HCT116 (cell line): ENCODE data around the gene DHRS4L2. TPM values are rescaled to one million over a fixed set of nuclear protein-coding genes. Genes with fewer than 3 reads are reported as not detected.

Source experiments
- ATAC-seq: fragments of 200-7000 bp; cut with Tn5 transposase; 2 replicates; pipeline ENCODE4 v1.9.1; 2020; ENCODE audit warnings: mild to moderate bottlenecking, moderate library complexity
- BruUV-seq: library from RNA; stranded (reverse); fragments of 400-500 nt; replicated peaks from 2 replicates; lab custom pipeline; 2021; lab: Mats Ljungman, UMichigan
- CTCF ChIA-PET: fragments of 300-600 bp; sonication (Branson Sonifier 250); formaldehyde crosslinking; loops from one replicate; lab custom pipeline; 2021; ENCODE audit warnings: antibody characterized with exemption; lab: Charles Lee
- POLR2A ChIA-PET: fragments of 300-600, 350-600 bp; sonication (Branson Sonifier 250); formaldehyde crosslinking; loops from one replicate; lab custom pipeline; 2021; ENCODE audit warnings: antibody characterized with exemption; lab: Charles Lee
- RAD21 ChIA-PET, 2 experiments: fragments of 300-600 bp; sonication (Branson Sonifier 250); formaldehyde crosslinking; loops; one replicate each; lab custom pipeline; 2023; ENCODE audit warnings: low total read pairs in 2 of 2; ENCODE audit not compliant: uncharacterized antibody in 2 of 2, unreplicated experiment in 2 of 2, low non-redundant PET in 1 of 2; lab: Charles Lee
- DNase-seq: peaks from one replicate; pipeline ENCODE4 v3.0.0-alpha.2; 2010; ENCODE audit warnings: low read depth, low spot score
- H2AFZ ChIP-seq: fragments of 200-600 bp; shearing (Covaris generic), sonication (generic); 2 replicates; pipeline ENCODE4 v1.6.1; 2017; ENCODE audit warnings: low read depth, mixed run types, mixed read lengths, antibody characterized with exemption, low read length; ENCODE audit not compliant: poor library complexity, severe bottlenecking
- H3K27ac ChIP-seq: 2 replicates; pipeline ENCODE4 v1.5.1; 2012; ENCODE audit warnings: low read depth, low read length
- H3K27me3 ChIP-seq: fragments of 200-600 bp; sonication (generic); 2 replicates; pipeline ENCODE4 v1.6.1; 2016; ENCODE audit warnings: mixed run types, low read length, mixed read lengths; ENCODE audit not compliant: insufficient read depth
- H3K36me3 ChIP-seq, 2 experiments: fragments of 200-500 bp in 1 of 2; fragments of 200-600 bp in 1 of 2; sonication (Bioruptor generic) in 1 of 2; sonication (generic) in 1 of 2; 2 replicates each; pipeline versions ENCODE4 v1.5.1 to v1.6.1; 2014 to 2016; ENCODE audit warnings: low read length in 2 of 2, inconsistent platforms in 1 of 2, mixed read lengths in 1 of 2, mixed run types in 1 of 2; ENCODE audit not compliant: insufficient read depth in 2 of 2, control insufficient read depth in 1 of 2
- H3K4me1 ChIP-seq, 2 experiments: fragments of 200-600 bp in 1 of 2; sonication (generic) in 1 of 2; 2 replicates each; pipeline versions ENCODE4 v1.5.1 to v1.6.1; 2012 to 2017; ENCODE audit warnings: low read length in 2 of 2, inconsistent platforms in 1 of 2, mild to moderate bottlenecking in 1 of 2, mixed read lengths in 1 of 2, mixed run types in 1 of 2, moderate library complexity in 1 of 2; ENCODE audit not compliant: insufficient read depth in 2 of 2, control insufficient read depth in 1 of 2
- H3K4me2 ChIP-seq: fragments of 200-600 bp; sonication (generic); 2 replicates; pipeline ENCODE4 v1.6.1; 2017; ENCODE audit warnings: mixed run types, low read length, mixed read lengths
- H3K4me3 ChIP-seq, 2 experiments: fragments of 200-600 bp in 1 of 2; sonication (generic) in 1 of 2; replicated peaks in 1 of 2; 2 replicates each; pipeline ENCODE4 v1.5.1; 2011 to 2016; ENCODE audit warnings: low read length in 2 of 2, control low read depth in 1 of 2, low read depth in 1 of 2, mild to moderate bottlenecking in 1 of 2, mixed read lengths in 1 of 2, mixed run types in 1 of 2
- H3K79me2 ChIP-seq: fragments of 200-600 bp; sonication (generic); 2 replicates; pipeline ENCODE4 v1.6.1; 2017; ENCODE audit warnings: mild to moderate bottlenecking, mixed run types, low read length, moderate library complexity, mixed read lengths; ENCODE audit not compliant: insufficient read depth
- H3K9ac ChIP-seq: fragments of 200-600 bp; sonication (generic); 2 replicates; pipeline ENCODE4 v1.6.1; 2016; ENCODE audit warnings: low read length, mixed read lengths
- H3K9me2 ChIP-seq: fragments of 200-600 bp; sonication (generic), shearing (Covaris generic); 2 replicates; pipeline ENCODE4 v1.6.1; 2017; ENCODE audit warnings: mixed run types, mild to moderate bottlenecking, moderate library complexity; ENCODE audit not compliant: insufficient read depth
- H3K9me3 ChIP-seq, 2 experiments: fragments of 200-500 bp in 1 of 2; fragments of 200-600 bp in 1 of 2; sonication (Bioruptor generic) in 1 of 2; sonication (generic) in 1 of 2; 2 replicates each; pipeline ENCODE4 v1.6.1; 2014 to 2017; ENCODE audit warnings: low read length in 2 of 2, mixed read lengths in 2 of 2, inconsistent platforms in 1 of 2, low read depth in 1 of 2, mild to moderate bottlenecking in 1 of 2, mixed run types in 1 of 2, moderate library complexity in 1 of 2; ENCODE audit not compliant: control insufficient read depth in 1 of 2, insufficient read depth in 1 of 2
- H4K20me1 ChIP-seq: fragments of 200-600 bp; sonication (generic), shearing (Covaris generic); 2 replicates; pipeline ENCODE4 v1.6.1; 2017; ENCODE audit warnings: mixed run types, mild to moderate bottlenecking, moderate library complexity; ENCODE audit not compliant: insufficient read depth
- CBX3 ChIP-seq: IDR thresholded peaks from 2 replicates; pipeline ENCODE4 v1.6.1; 2012; ENCODE audit warnings: low read depth
- CTCF ChIP-seq, 3 experiments: fragments of 200-600 bp in 1 of 3; sonication (generic) in 1 of 3; IDR thresholded peaks in 2 of 3; conservative IDR thresholded peaks in 1 of 3; 2 replicates each; pipeline ENCODE4 v1.5.1; 2012 to 2017; ENCODE audit warnings: low read depth in 2 of 3, low read length in 2 of 3, antibody characterized with exemption in 1 of 3, borderline replicate concordance in 1 of 3, control low read depth in 1 of 3, mild to moderate bottlenecking in 1 of 3, mixed read lengths in 1 of 3, mixed run types in 1 of 3, moderate library complexity in 1 of 3; ENCODE audit not compliant: insufficient read depth in 1 of 3
- ELF1 ChIP-seq: IDR thresholded peaks from 2 replicates; pipeline ENCODE4 v1.6.1; 2012; ENCODE audit warnings: low read depth, borderline replicate concordance
- EZH2 ChIP-seq: fragments of 200-600 bp; sonication (generic); IDR thresholded peaks from 2 replicates; pipeline ENCODE4 v1.6.1; 2017; ENCODE audit warnings: antibody characterized with exemption, mixed run types
- FOSL1 ChIP-seq: IDR thresholded peaks from 2 replicates; pipeline ENCODE4 v1.6.1; 2012; ENCODE audit warnings: low read depth
- JUND ChIP-seq: IDR thresholded peaks from 2 replicates; pipeline ENCODE4 v1.6.1; 2012
- MAX ChIP-seq: IDR thresholded peaks from 2 replicates; pipeline ENCODE4 v1.6.1; 2012
- POLR2A ChIP-seq: IDR thresholded peaks from 2 replicates; pipeline ENCODE4 v1.7.0; 2011; ENCODE audit warnings: borderline replicate concordance; ENCODE audit not compliant: insufficient read depth, insufficient read length; ENCODE audit errors: extremely low read depth
- POLR2AphosphoS5 ChIP-seq: IDR thresholded peaks from 2 replicates; pipeline ENCODE4 v1.6.1; 2011; ENCODE audit warnings: mild to moderate bottlenecking, low read depth, low read length, moderate library complexity
- RAD21 ChIP-seq: IDR thresholded peaks from 2 replicates; pipeline ENCODE4 v1.6.1; 2012; ENCODE audit warnings: low read depth, mild to moderate bottlenecking
- REST ChIP-seq: IDR thresholded peaks from 2 replicates; pipeline ENCODE4 v1.6.1; 2012; ENCODE audit warnings: low read depth
- SP1 ChIP-seq: IDR thresholded peaks from 2 replicates; pipeline ENCODE4 v1.6.1; 2012; ENCODE audit warnings: low read depth
- YY1 ChIP-seq: IDR thresholded peaks from 2 replicates; pipeline ENCODE4 v1.6.1; 2011; ENCODE audit warnings: low read length, low read depth, moderate library complexity, mild to moderate bottlenecking; ENCODE audit not compliant: insufficient replicate concordance; ENCODE audit errors: extremely low read depth
- ZFX ChIP-seq: fragments of 450-650 bp; IDR thresholded peaks from 2 replicates; pipeline ENCODE4 v1.6.1; 2017
- intact Hi-C: fragments of 100-400 bp; cut with micrococcal nuclease; formaldehyde crosslinking; loops from 2 replicates; pipeline ENCODE4 v1.10.0; 2022
- total RNA-seq: library from RNA; stranded (reverse); gene quantifications from one replicate; pipeline ENCODE4 v1.2.1, GENCODE V29; 2021; ENCODE audit not compliant: unreplicated experiment

Gene DHRS4L2
- total RNA-seq, 1 experiment from 2014 or later: 18.6 TPM

GRCh38 chr14:24040692-24041091 lies 52.0 kb downstream of the DHRS4L2 start:
- ChIA-PET POLR2A (no interaction called here), RAD21 (no interaction called here), CTCF (interaction anchor here (1.0 kb wide), 1 partner anchor 18 kb away, joined by 3 read pairs; no protein-coding TSS in a partner anchor)
- Histone ChIP-seq H3K9me2 (no peaks in the 10 kb centered on the region), H3K9me3 (no peaks in the 10 kb centered on the region), H3K4me3 (no peak overlapping the region), H3K79me2 (no peaks in the 10 kb centered on the region), H2AFZ (no peak overlapping the region), H4K20me1 (no peaks in the 10 kb centered on the region), H3K4me2 (no peak overlapping the region), H3K27ac (no peak overlapping the region), H3K36me3 (no peaks in the 10 kb centered on the region), H3K4me1 (peaks cover 11 to 20% of the 10 kb centered on the region in 2 experiments; a peak in 3 of 4 replicates), H3K9ac (no peak overlapping the region)
- no peak for DNase-seq
- no peak for ATAC-seq
- intact Hi-C loops: no loop called here
- BruUV-seq: no TSS peak
- TF ChIP-seq YY1: no peak
- TF ChIP-seq ELF1: no peak
- TF ChIP-seq CBX3: no peak
- no peak for TF ChIP-seq EZH2
- no peak for TF ChIP-seq RAD21
- no peak for TF ChIP-seq MAX
- TF ChIP-seq POLR2A: no peak
- no peak for TF ChIP-seq JUND
- no peak for TF ChIP-seq POLR2AphosphoS5
- TF ChIP-seq REST: no peak
- TF ChIP-seq FOSL1: no peak
- no peak for TF ChIP-seq ZFX
- no peak for TF ChIP-seq CTCF (IDR thresholded peaks at IDR 0.05 in 2 of 3, conservative IDR thresholded peaks at IDR 0.05 in 1 of 3; ENCODE audit: borderline replicate concordance in 1 of 3, insufficient read depth in 1 of 3, low read depth in 2 of 3, low read length in 2 of 3)
- no peak for TF ChIP-seq SP1
- TF ChIP-seq, all 23 proteins: peak for 0
- H3K27me3 ChIP-seq: no peaks in the 10 kb centered on the region
